K562 (cell line): ENCODE results near the gene FHIT.

Source experiments
- ARNT ChIP-seq, 2 experiments: fragments of 450-650 bp; IDR thresholded peaks; 2 replicates each; pipeline ENCODE4 v1.6.1; 2016; ENCODE audit warnings: mild to moderate bottlenecking in 1 of 2
- ATF2 ChIP-seq: sonication (generic); formaldehyde crosslinking; IDR thresholded peaks from 2 replicates; pipeline ENCODE4 v1.8.1; 2022; ENCODE audit warnings: missing genetic modification reagents
- CHD2 ChIP-seq: IDR thresholded peaks from 2 replicates; pipeline ENCODE4 v1.6.1; 2011; ENCODE audit warnings: low read depth, low read length
- CTCF ChIP-seq, 3 experiments: IDR thresholded peaks in 2 of 3; conservative IDR thresholded peaks in 1 of 3; 2 replicates each; pipeline ENCODE4 v1.5.1; 2011 to 2012; ENCODE audit warnings: low read length in 3 of 3, mild to moderate bottlenecking in 3 of 3, control low read depth in 2 of 3, improper control_type of control experiment in 1 of 3, inconsistent platforms in 1 of 3, low read depth in 1 of 3, mixed read lengths in 1 of 3, moderate library complexity in 1 of 3; ENCODE audit not compliant: insufficient read depth in 2 of 3
- SIN3A ChIP-seq, 2 experiments: fragments of 150-350 bp in 1 of 2; IDR thresholded peaks; 2 replicates each; pipeline ENCODE4 v1.6.1; 2011 to 2016; ENCODE audit warnings: borderline replicate concordance in 2 of 2, low read depth in 2 of 2, low read length in 2 of 2, mild to moderate bottlenecking in 2 of 2, moderate library complexity in 2 of 2; ENCODE audit not compliant: control insufficient read depth in 1 of 2
- SPI1 ChIP-seq: IDR thresholded peaks from 2 replicates; pipeline ENCODE4 v1.6.1; 2011; ENCODE audit warnings: low read depth, low read length, control low read depth, borderline replicate concordance
- TCF7L2 ChIP-seq: fragments of 150-350 bp; IDR thresholded peaks from 2 replicates; pipeline ENCODE4 v1.6.1; 2016; ENCODE audit warnings: low read depth, mild to moderate bottlenecking, low read length, moderate library complexity

GRCh38 chr3:60073228-60073627 is 1178.0 kb downstream of the FHIT start:
- TF ChIP-seq ARNT (IDR thresholded peaks at IDR 0.05) (no peak), SPI1 (no peak), SIN3A (IDR thresholded peaks at IDR 0.05; ENCODE audit: borderline replicate concordance in 2 of 2, control insufficient read depth in 1 of 2, low read depth in 2 of 2, low read length in 2 of 2) (no peak), CTCF (IDR thresholded peaks at IDR 0.05 in 2 of 3, conservative IDR thresholded peaks at IDR 0.05 in 1 of 3; ENCODE audit: insufficient read depth in 2 of 3, low read depth in 1 of 3, low read length in 3 of 3) (no peak), CHD2 (no peak), ATF2 (CRISPR knock-in tag) (no peak), TCF7L2 (no peak)
